Measurements from ENCODE around the gene UNC93B1.

Gene UNC93B1

DNA sequence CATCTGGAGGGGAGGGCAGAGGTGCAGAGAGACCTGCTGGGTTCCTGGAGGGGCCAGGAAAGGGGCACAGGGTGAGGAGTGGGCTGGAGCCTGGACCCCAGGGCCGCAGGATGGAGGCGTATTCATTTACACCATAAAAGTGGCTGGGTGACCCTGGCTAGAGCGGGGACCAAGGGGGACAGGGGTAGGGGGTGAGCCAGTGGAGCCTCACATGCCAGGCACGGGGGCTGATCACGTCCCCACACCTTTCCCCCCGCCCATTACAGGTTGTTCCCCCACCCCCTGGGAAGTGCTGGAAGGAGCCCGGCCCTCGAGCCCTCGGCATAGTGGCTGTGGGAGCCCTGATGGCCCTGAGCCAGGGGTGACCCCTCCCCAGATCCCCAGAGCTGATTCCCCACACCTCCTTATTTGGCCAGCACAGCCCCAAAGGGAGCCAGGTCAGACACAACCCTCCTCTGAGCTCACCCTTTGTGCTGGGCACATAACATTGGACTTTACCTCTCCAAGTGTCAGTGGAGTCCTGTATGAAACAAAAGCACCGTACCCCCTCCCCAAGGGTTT is 35.7 kb upstream of the UNC93B1 start:
- peak in 1 of 2 donors; percentile 2 for ATAC-seq

DNA sequence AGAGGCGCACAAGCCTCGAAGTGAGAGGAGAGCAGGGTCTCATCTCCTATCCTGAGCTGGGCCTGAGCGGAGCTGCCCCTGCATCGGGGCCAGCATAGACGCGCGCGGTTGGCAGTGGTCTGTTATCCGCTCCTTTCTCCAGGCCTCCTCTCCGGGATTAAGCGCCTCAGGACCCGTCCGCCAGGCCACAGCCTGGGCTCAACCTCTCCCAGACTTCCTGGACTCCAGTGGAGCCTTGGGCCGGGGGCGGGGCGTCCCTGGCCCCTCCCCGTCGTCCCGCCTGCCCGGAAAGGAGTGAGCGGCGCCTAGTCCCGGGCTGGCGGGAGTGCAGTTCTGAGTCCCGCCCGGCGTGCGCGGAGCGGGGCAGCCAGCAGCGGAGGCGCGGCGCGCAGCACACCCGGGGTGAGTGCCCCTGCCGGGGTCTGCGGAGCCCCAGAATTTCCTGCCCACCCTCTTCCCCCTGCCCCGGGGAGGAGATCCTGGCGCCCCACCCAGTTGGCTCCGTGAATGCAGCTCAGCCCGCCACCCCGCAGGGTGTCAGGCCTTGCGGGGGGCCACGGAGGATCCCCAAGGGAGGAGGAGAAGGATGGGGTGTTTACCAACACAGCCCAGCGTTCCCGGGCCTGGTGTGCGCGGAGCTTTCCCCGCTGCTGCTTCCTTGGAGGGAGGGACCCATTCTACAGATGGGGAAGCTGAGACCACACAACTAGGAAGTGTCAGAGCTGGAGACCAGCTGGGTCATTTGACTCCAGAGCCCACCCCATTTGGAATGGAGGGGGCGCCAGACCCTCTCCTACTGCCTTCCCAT is 35.0 kb upstream of the UNC93B1 start, which contains the start of gene TCIRG1:
TSS of gene TCIRG1 (plus strand) at position 308 of the 808 bp plus-strand sequence. CDS start 2,247 bp downstream, outside the sequence.
- ATAC-seq: peak; percentile 65 to 66

DNA sequence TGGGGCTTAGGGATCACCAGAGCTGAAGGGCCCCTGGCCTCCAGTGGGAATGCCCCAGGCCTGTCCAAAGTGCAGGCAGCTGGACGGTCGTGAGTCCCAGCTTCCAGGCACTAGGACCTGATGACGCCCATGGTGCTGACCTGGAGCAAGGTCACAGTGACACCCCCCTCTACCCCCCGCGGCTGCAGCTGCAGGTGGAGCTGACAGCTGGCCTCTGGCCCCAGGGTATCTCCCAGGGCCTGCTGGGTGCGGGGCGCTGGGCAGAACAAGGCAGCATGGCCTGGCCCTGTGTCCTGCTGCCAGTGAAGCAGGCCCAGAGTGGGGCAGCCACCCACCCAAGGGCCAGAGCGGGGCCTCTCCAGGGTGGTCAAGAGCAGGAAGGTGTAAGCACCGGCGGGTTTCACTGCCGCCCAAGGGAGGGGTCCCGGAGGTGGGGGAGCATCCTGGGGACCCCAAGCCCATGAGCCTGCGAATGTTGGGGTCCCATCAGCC is 34.4 kb upstream of the UNC93B1 start:
- ATAC-seq: no peak

DNA sequence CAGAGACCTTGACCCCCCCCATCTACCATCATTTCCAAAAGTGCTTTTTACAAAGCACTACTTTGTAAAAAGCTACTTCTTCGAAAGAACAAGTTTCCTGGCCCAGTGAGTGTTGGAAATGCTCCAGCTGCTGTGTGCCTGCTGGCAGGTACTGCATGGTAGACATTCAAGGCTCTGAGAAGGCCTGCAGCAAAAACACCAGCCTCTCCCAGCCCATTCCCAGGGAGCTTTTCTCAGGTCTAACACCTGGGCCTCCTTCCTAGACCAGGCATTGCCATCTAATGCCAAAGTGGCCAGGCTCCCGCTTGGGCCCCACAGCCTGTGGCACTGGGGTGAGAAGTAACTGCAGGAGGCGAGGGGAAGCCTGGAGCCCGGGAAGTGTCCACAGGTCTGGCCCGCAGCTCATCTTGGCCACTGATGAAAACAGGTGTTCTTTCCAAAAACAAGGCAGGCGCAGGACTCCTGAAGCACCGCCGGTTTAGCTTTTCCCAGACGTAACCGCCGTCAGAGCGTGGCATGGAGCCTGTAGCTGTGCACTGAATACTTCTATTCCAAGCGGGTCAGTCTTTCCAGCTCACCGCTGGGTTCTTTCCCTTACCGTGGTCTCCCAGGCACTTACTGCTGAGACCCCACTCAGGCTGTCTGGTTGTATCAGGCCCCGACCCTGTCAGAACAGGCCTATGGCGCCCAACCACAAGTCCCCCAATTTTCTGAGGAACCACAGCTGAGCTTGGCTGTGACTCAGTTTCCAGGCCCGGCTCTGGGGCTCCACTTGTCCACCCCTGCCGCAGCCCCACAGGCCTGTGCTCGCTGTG is 33.7 kb upstream of the UNC93B1 start:
- ATAC-seq: no peak

DNA sequence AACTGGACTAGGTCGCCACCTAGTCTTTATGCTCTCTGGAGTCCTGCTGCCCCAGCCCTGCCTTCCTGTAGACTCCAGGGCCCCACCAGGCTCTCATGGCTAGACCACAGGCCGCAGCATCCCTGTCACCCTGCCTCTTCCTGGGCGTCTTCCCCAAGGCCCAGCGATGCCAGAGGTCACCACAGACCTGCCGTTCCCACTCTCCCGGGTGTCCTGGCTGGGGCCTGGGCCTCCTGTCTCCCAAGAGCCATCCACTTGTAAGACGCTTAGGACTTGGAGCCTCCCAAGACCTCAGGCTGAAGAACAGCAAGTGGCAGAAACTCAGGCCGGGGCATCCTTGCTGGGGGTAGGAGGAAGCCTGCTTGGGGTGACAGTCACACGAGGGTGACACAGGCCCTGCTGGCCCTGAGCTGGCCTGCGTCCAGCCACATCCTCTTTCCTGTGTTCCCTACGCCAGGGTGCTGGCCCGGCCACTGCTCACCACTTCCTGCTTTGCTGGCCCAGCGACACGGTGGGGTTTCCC is 32.9 kb upstream of the UNC93B1 start:
- ATAC-seq: peak; percentile 9 to 40

DNA sequence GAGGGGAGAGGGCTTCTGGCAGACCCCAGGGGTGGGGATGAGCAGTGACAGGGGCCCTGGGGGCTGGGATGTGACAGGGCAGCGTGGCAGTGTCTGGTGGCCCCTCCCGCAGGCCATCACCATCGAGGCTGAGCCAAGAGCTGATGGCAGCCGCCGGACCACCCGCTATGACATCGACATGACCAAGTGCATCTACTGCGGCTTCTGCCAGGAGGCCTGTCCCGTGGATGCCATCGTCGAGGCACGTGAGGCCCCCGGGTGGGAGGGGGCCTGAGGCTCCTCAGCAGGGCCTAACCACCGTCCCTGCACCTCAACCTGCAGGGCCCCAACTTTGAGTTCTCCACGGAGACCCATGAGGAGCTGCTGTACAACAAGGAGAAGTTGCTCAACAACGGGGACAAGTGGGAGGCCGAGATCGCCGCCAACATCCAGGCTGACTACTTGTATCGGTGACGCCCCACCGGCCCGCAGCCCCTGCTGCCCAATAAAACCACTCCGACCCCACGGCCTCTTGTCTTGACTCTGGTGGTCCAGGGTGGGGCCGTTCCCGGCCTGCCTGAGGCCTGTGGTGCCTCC is 32.3 kb upstream of the UNC93B1 start:
- no peak for ATAC-seq

DNA sequence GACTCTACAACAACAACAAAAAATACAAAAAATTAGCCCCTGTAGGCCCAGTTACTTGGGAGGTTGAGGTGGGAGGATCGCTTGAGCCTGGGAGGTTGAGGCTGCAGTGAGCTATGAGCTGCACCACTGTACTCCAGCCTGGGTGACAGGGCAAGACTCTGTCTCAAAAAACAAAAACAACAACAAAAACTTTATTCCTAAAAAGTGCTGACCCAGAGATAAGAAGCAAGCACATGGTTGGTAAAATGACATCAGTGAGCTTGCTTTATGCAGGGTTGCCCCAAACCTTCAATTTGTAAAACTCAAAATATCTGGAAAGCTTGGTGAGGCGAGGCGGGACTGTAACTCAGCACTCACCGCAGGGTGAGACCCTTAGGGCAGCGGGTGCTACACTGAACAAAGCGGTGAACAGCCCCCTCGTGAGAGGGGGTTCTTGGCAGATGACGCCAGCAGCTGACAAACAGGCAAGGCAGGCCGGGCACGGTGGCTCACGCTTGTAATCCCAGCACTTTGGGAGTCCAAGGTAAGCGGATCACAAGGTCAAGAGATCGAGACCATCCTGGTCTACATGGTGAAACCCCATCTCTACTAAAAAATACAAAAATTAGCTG is 31.5 kb upstream of the UNC93B1 start:
- no peak for ATAC-seq

DNA sequence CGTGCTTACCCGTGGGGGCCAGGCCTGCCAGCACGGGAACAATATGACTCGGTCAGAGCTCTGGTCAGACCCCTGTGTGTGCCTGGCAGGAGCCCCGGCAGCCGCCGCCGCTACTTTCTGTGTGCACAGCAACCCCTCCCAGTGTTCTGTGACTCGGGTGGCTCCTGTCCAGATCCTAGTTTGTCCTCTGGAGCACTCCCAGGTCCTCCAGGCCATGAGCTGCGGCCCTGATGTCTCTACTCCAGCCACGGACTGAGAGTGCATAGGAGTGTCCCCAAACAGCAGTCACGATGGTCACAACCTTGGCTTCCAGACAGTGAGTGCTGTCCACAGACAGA is 29.8 kb upstream of the UNC93B1 start:
- ATAC-seq: no peak

DNA sequence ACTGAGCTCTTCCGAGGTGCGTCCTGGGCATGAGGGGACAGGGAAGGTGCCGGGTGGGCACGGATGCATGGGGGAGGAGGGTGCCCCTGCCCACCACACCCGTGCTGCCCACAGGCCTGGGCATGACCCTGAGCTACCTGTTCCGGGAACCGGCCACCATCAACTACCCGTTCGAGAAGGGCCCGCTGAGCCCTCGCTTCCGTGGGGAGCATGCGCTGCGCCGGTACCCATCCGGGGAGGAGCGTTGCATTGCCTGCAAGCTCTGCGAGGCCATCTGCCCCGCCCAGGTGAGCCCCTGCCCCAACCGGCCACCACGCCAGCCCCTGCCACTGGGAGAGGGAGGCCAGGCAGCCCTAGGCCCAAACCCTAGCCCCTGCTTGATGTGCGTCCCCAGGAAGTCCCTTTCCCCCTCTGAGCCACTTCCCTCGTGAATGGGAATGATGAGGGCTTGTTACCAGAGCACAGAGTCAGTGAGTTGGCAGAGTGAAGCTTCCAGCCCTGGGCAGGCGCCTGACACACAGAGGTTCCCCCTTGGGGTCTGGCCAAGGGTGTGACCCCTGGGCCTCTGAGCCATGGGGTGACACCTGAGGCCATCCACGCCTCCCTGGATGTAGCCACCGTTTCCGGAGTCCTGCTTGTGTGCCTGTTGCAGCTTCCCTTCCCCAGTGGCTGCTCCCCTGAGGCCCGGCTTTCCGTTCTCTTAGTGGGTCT is 29.3 kb upstream of the UNC93B1 start:
- no peak for ATAC-seq

DNA sequence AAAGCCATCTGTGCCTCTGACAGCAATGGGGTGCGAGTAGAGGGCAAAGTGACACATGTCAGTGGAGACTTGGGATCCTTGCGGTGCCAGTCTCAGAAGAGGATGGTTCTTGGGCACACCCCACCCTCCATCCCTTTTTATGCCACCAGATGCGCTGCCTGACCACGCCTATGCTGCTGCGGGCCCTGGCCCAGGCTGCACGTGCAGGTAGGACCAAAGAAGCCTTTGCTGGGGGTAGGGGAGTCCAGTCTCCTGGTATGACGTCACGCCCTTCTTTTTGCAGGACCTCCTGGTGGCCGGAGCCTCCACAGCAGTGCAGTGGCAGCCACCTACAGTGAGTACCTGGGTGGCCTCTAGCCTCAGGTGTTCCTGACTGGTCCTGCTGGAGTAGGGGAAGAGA is 28.1 kb upstream of the UNC93B1 start:
- ATAC-seq: no peak

DNA sequence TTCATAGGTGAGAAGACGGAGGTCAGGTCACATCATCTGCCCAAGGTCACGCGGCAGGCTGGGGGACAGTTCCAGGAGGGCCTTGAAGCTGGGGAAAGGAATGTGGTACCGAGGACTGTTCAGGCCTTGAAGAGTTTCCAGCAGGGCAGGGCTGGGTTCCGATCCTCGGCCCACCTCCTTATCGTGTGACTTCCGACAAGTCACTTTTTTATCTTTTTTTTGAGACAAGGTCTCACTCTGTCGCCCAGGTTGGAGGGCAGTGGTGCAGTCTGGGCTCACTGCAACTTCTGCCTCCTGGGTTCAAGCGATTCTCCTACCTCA is 27.2 kb upstream of the UNC93B1 start:
- no peak for ATAC-seq

DNA sequence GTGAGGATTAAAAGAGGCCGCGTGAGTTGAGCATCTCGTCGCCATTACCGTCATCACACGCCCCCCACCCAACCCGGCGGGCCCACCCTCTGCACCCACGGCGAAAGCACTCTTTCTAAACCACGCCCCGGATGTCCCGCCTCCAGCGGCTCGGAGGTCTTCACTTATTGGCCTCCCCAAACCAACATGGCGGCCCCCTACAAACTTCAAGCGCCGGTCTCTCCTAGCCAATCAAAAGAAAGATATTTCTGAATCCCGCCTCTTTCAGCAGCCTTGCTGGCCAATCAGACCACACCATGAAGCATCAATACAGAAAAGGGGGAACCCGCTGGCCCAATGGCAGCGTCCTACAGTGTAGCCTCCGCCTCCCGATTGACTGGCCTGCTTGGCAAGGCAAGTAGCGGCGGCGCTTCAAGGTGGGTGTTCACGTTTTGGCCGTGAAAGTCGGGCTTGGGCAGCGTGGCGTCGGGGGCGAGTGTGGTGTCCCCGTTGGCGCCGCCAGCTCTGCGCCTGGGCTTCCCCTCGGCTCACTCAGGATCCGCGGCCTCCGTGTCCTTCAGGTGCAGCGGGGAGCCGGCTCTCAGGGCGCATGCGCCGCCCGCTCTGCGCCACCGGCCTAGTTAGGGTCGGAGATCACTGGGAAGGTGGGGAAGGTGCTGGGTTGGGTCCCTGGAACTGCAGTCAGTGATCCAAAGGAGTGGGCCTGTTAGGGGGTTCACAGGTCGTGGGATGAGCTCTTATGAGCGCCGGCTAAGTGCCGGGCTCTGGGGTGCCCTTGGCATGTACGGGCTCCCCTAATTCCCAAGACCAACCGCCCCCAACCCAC is 26.6 kb upstream of the UNC93B1 start, which contains the start of gene NDUFS8:
TSS of gene NDUFS8 (plus strand) at position 364 of the 826 bp plus-strand sequence. CDS start 1,471 bp downstream, outside the sequence.
- peak; percentile 98 for ATAC-seq

DNA sequence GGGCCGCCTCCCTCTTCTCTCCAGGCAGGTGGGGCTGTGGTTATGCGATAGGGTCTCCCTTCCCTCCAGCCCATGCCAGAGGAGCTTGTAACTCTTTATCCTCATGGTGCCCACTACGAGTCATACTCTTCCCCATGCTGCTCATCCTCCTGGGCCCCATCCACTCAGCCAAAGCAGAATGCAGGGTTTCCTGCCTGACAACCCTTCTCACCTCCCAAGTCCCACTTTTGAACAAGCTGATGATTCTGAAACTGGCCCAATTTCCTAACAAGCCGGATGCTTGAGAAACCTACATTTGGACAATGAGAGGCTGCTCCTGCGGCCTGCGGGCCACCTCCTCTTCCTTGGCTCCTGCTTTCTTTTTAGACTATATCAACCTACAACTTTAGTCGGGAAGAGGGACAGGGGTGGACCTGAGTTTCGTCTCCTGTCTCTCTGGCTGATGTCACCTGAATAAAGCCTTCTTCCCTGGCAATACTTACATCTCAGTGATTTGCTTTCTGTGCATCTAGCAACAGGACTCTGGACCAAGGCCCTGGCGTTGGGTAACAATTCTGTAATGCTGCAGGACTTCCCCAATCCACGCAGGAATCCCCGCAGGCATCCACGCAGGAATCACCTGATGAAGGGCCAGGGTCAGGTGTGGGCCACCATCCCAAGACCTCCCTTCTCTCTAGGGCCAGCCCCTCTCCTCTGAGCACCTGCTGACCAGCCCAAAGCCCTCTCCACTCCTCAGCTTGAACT is 25.1 kb upstream of the UNC93B1 start:
- ATAC-seq: no peak

DNA sequence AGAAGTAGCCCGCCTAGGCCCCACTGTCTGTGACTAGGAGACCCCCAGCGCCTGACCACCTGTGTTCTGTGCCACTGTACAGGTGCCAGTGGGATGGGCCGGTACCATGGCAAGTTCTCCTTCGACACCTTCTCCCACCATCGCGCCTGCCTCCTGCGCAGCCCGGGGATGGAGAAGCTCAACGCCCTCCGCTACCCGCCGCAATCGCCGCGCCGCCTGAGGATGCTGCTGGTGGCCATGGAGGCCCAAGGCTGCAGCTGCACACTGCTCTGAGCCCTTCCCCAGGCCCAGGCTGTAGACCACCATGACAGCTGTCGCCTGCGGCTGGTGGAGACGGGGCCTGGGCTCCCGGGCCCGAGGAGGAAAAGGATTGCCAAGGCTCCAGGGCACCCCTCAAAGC is 23.8 kb upstream of the UNC93B1 start:
- no peak for ATAC-seq

DNA sequence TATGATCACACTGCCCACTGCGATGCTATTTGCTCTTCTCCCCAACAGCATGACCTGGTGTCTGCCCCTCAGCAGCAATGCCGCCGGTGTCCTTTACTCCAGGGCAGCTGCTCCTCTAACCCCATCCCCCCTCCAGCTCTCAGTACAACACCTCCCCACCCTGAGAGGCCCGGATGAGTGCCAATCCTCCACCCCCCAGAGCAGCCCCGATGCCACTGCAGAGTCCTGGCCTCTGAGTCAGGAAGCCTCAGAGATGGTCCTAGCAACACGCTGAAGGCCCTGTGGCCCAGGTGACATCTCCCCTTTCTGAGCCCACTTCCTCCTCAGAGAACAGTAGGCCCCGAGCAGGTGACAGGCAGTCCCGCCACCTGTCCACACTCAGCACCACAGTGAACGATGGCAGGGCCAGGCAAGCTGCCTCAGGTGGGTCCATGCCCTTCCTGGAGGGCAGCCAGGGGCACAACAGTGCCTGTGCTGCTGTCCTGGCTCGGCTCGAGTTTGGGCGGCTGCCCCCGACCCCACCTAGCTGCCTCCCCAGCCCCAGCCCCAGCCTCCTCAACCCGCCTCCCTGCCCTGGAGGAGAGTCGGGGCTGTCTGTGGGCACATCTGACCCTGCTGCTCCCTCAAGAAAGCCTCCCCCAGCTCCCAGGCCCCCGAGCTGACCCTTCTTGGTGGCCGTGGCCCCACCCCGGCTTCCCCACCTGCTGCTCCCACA is 22.7 kb upstream of the UNC93B1 start:
- ATAC-seq: no peak

DNA sequence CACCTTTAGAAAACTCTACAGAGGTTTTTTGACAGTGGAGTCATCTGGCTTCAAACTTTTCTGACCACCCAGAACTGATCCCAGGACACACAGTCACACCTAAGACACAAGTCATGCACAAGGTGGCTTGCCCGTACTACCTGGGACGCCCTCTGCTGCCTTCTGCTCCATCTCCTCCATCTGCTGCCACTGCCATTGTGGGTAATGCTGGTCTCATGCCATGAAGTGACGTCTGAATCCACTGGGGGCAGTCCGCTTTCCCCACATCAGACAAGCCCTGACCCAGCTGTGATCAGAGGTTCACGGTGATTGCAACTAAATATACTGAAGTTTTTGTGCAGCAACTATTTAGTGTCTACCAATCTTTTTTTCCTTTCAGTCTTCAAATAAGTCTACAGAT is 21.1 kb upstream of the UNC93B1 start:
- ATAC-seq: no peak

DNA sequence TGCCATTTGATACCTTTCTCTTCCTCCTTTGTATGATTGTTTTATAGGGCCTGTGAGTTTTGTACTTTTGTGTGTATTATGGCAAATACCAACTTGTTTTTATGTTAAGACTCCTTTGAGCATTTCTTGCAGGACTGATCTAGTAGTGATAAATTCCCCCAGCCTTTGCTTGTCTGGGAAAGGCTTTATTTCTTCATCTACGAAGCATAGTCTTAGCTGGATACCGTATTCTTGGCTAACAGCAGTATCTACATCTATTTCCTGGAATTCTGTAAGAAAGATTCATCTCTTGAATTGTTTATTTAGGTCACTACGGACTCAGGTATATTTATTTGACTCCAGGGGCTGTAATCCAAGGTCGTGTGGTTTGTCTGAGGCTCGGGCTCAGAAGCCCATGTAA is 20.6 kb upstream of the UNC93B1 start:
- no peak for ATAC-seq

DNA sequence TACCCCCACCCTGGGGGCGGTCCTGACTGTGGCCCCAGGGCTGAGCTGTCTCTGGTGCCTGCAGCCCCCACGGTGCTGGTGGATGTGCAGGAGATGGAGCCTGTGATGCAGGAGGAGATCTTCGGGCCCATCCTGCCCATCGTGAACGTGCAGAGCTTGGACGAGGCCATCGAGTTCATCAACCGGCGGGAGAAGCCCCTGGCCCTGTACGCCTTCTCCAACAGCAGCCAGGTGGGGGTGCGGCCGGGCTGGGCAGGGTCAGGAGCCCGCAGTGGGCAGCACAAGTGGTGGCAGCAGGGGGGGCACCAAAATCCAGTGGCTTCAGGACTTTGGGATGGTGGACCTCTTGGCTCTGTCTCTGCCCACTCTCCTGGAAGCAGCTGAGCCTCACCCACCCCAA is 18.6 kb upstream of the UNC93B1 start:
- ATAC-seq: no peak

DNA sequence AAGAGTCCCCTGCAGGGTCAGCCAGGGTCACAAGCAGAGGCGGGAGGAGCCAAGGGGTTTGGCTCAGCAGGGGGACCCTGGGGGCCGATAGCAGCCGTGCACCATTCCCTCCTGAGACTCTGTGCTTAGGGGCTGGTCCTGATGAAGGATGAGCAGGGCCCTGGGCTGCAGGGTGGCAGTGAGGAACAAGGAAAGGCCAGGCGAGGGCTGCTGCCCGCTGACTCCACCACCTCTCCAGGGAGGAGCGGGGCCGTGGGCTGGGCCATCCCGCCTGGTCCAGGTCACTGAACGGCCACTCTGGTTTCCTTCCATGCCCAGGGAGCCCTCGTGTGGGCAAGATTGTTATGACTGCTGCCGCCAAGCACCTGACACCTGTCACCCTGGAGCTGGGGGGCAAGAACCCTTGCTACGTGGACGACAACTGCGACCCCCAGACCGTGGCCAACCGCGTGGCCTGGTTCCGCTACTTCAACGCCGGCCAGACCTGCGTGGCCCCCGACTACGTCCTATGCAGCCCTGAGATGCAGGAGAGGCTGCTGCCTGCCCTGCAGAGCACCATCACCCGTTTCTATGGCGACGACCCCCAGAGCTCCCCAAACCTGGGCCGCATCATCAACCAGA is 17.4 kb upstream of the UNC93B1 start:
- ATAC-seq: no peak
